ACHN (cell line): Measurements from ENCODE around the gene CLN3.
A peak's percentile ranks its signal among the peaks of the same experiment; 100 is the strongest.
"Not testable (repeated sequence)": the region's sequence is repeated elsewhere in the genome, so short reads cannot be mapped to it uniquely, and the experiment has no call there.

ENCODE experiments used
- DNase-seq: peaks from one replicate; pipeline ENCODE4 v3.0.0-alpha.2; 2015
- in situ Hi-C: cut with HindIII; loops from 2 replicates; pipeline ENCODE4 v1.10.0; 2017; ENCODE audit warnings: low sequenced_read_pairs, low pct_ligation_motif_present, low pct_unique_long_range_greater_than_20kb

Gene CLN3

GRCh38 chr16:28491970-28492474 lies at the start of gene CLN3:
Gene CLN3, minus strand, starts transcription at chr16:28492074. Its CDS starts 315 bp downstream, at chr16:28491759.
- DNase-seq = peak; percentile 96
- in situ Hi-C loops = no loop called here

GRCh38 chr16:28540346-28540745 lies 48.5 kb upstream of the CLN3 start:
- in situ Hi-C loops = no loop called here
- no peak for DNase-seq

- peak; percentile 98 for DNase-seq
These were observed 47.1 kb upstream of the CLN3 start, which contains the start of gene NUPR1 for GRCh38 chr16:28538733-28539596. Gene NUPR1, minus strand, starts transcription at chr16:28538974. Its CDS starts 67 bp downstream, at chr16:28538907.

GRCh38 chr16:28537964-28538732 lies 46.3 kb upstream of the CLN3 start:
- in situ Hi-C loops = no loop called here
- no peak for DNase-seq

More at GRCh38 chr16:28538733-28539596, 47.1 kb upstream of the CLN3 start, which contains the start of gene NUPR1:
- in situ Hi-C loops = no loop called here

GRCh38 chr16:28537076-28537475 lies 45.2 kb upstream of the CLN3 start:
- in situ Hi-C loops = no loop called here
- no peak for DNase-seq

GRCh38 chr16:28534542-28535373 lies 42.9 kb upstream of the CLN3 start:
- in situ Hi-C loops = no loop called here
- DNase-seq = no peak

- DNase-seq = no peak
- in situ Hi-C loops = no loop called here
These were observed 41.2 kb upstream of the CLN3 start for GRCh38 chr16:28532940-28533647.

GRCh38 chr16:28531777-28532744 lies 40.2 kb upstream of the CLN3 start:
- DNase-seq = peak; percentile 57
- in situ Hi-C loops = no loop called here

- in situ Hi-C loops = no loop called here
- no peak for DNase-seq
These were observed 37.2 kb upstream of the CLN3 start for GRCh38 chr16:28529124-28529523.

GRCh38 chr16:28528463-28528867 lies 36.6 kb upstream of the CLN3 start:
- in situ Hi-C loops = no loop called here
- no peak for DNase-seq

- no peak for DNase-seq
- in situ Hi-C loops = no loop called here
These were observed 36.1 kb upstream of the CLN3 start for GRCh38 chr16:28527985-28528384.

- in situ Hi-C loops, DNase-seq: not testable (repeated sequence)
These were observed 35.4 kb upstream of the CLN3 start for GRCh38 chr16:28527100-28527785.

GRCh38 chr16:28526201-28527099 lies 34.6 kb upstream of the CLN3 start:
- in situ Hi-C loops = no loop called here
- no peak for DNase-seq

GRCh38 chr16:28524681-28525171 lies 32.9 kb upstream of the CLN3 start:
- in situ Hi-C loops = no loop called here
- DNase-seq = no peak

GRCh38 chr16:28522792-28523191 lies 30.9 kb upstream of the CLN3 start:
- no peak for DNase-seq
- in situ Hi-C loops = no loop called here
